K562 (cell line): ENCODE data around the gene NRM. TPM values are rescaled to one million over a fixed set of nuclear protein-coding genes. Genes with fewer than 3 reads are reported as not detected.

Experiments
- CREM ChIP-seq: IDR thresholded peaks from 2 replicates; pipeline ENCODE4 v1.6.1; 2014; ENCODE audit warnings: antibody characterized with exemption, low read depth
- FOSL1 ChIP-seq: fragments of 200-800 bp; sonication (Bioruptor generic); conservative IDR thresholded peaks from 2 replicates; pipeline ENCODE4 v1.6.1; 2016; ENCODE audit warnings: missing genetic modification characterization, missing compliant biosample characterization
- GTF2F1 ChIP-seq: IDR thresholded peaks from 2 replicates; pipeline ENCODE4 v1.6.1; 2011; ENCODE audit warnings: low read depth, low read length, improper control_type of control experiment
- HNRNPL ChIP-seq: fragments of 200-400 bp; formaldehyde crosslinking; IDR thresholded peaks from 2 replicates; pipeline ENCODE4 v1.6.1; 2017; ENCODE audit warnings: low read depth, mild to moderate bottlenecking, low read length
- KDM5B ChIP-seq: fragments of 200-600 bp; sonication (generic); IDR thresholded peaks from 2 replicates; pipeline ENCODE4 v1.6.1; 2012; ENCODE audit warnings: low read depth, mild to moderate bottlenecking, moderate library complexity, low read length, control low read depth, inconsistent platforms; ENCODE audit not compliant: insufficient replicate concordance
- MYNN ChIP-seq, 2 experiments: sonication (generic); formaldehyde crosslinking in 1 of 2; IDR thresholded peaks; 2 replicates each; pipeline versions ENCODE4 v1.5.0 to v1.6.1; 2016 to 2020; ENCODE audit warnings: antibody characterized with exemption in 1 of 2, missing genetic modification reagents in 1 of 2
- NCOR1 ChIP-seq: fragments of 450-650 bp; IDR thresholded peaks from 2 replicates; pipeline ENCODE4 v1.6.1; 2016; ENCODE audit warnings: mild to moderate bottlenecking, moderate library complexity
- NR2C1 ChIP-seq, 2 experiments: fragments of 450-650 bp; IDR thresholded peaks; 2 replicates each; pipeline ENCODE4 v1.6.1; 2017; ENCODE audit warnings: mild to moderate bottlenecking in 2 of 2, antibody characterized with exemption in 1 of 2, inconsistent platforms in 1 of 2, missing compliant biosample characterization in 1 of 2, missing genetic modification characterization in 1 of 2
- POU5F1 ChIP-seq: fragments of 150-350 bp; IDR thresholded peaks from 2 replicates; pipeline ENCODE4 v1.6.1; 2014; ENCODE audit warnings: borderline replicate concordance, low read length, low read depth, mild to moderate bottlenecking; ENCODE audit not compliant: partially characterized antibody
- SAP30 ChIP-seq: fragments of 200-600 bp; sonication (generic); IDR thresholded peaks from 2 replicates; pipeline ENCODE4 v1.6.1; 2012; ENCODE audit warnings: borderline replicate concordance, low read depth, mild to moderate bottlenecking, moderate library complexity, low read length, control low read depth, inconsistent platforms; ENCODE audit not compliant: insufficient read depth, poor library complexity, severe bottlenecking
- SMARCC2 ChIP-seq: fragments of 450-650 bp; IDR thresholded peaks from 2 replicates; pipeline ENCODE4 v1.6.1; 2017; ENCODE audit warnings: antibody characterized with exemption, moderate library complexity, mild to moderate bottlenecking, low read depth
- ZNF263 ChIP-seq: sonication (generic); formaldehyde crosslinking; IDR thresholded peaks from 2 replicates; pipeline ENCODE4 v1.8.0; 2022; ENCODE audit warnings: mild to moderate bottlenecking, missing genetic modification reagents, borderline replicate concordance
- ZNF3 ChIP-seq: fragments of 250-450 bp; sonication (Bioruptor Pico); IDR thresholded peaks from 2 replicates; pipeline ENCODE4 v1.5.0; 2021; ENCODE audit warnings: mild to moderate bottlenecking, moderate library complexity
- ZNF384 ChIP-seq: IDR thresholded peaks from 2 replicates; pipeline ENCODE4 v1.6.1; 2012; ENCODE audit warnings: low read depth, low read length, improper control_type of control experiment
- polyA plus RNA-seq, 8 experiments: library from polyadenylated mRNA; depleted of rRNA in 4 of 8; stranded (reverse) in 5 of 8; unstranded in 3 of 8; fragments of >200 nt; fragmentation: Nextera tagmentation in 2 of 8; fragmentation: Illumina TruSeq in 1 of 8; extraction: Ambion mirVana in 2 of 8; extraction: Trizol in 1 of 8; gene quantifications; 2 replicates each; pipeline versions ENCODE4 v1.2.1 to v1.2.3, GENCODE V29; 2011 to 2014; ENCODE audit warnings: inconsistent platforms in 1 of 8, missing spikeins in 1 of 8
- total RNA-seq, 7 experiments: library from RNA; depleted of rRNA in 6 of 7; stranded (reverse); fragments of >200 nt in 6 of 7; fragmentation: Illumina TruSeq in 2 of 7; extraction: Trizol in 2 of 7; gene quantifications; 2 replicates each; pipeline versions ENCODE4 v1.2.1 to v1.2.3, GENCODE V29; 2011 to 2021; ENCODE audit warnings: low replicate concordance in 1 of 7
- TF ChIP-seq, protein P1 (sequence below): sonication (generic); formaldehyde crosslinking; IDR thresholded peaks from 2 replicates; pipeline ENCODE4 v1.8.0; 2022; ENCODE audit warnings: mild to moderate bottlenecking, missing genetic modification reagents
- TF ChIP-seq, protein P2 (sequence below): fragments of 450-650 bp; formaldehyde crosslinking; IDR thresholded peaks from 2 replicates; pipeline ENCODE4 v1.4.0; 2020; ENCODE audit warnings: mild to moderate bottlenecking, moderate library complexity
- TF ChIP-seq, protein P3 (sequence below): sonication (generic); formaldehyde crosslinking; IDR thresholded peaks from 2 replicates; pipeline ENCODE4 v1.9.0; 2022; ENCODE audit warnings: mild to moderate bottlenecking, missing genetic modification reagents
- TF ChIP-seq, protein P4 (sequence below): fragments of 450-650 bp; IDR thresholded peaks from 2 replicates; pipeline ENCODE4 v1.6.1; 2017; ENCODE audit warnings: antibody characterized with exemption

NRM gene
- total and polyA plus RNA-seq, 9 of the 15 experiments (the other 6 are each of a cell fraction or from before 2014, with no cell fraction given), result 9.7 to 58.2 (median 18.1) TPM

DNA sequence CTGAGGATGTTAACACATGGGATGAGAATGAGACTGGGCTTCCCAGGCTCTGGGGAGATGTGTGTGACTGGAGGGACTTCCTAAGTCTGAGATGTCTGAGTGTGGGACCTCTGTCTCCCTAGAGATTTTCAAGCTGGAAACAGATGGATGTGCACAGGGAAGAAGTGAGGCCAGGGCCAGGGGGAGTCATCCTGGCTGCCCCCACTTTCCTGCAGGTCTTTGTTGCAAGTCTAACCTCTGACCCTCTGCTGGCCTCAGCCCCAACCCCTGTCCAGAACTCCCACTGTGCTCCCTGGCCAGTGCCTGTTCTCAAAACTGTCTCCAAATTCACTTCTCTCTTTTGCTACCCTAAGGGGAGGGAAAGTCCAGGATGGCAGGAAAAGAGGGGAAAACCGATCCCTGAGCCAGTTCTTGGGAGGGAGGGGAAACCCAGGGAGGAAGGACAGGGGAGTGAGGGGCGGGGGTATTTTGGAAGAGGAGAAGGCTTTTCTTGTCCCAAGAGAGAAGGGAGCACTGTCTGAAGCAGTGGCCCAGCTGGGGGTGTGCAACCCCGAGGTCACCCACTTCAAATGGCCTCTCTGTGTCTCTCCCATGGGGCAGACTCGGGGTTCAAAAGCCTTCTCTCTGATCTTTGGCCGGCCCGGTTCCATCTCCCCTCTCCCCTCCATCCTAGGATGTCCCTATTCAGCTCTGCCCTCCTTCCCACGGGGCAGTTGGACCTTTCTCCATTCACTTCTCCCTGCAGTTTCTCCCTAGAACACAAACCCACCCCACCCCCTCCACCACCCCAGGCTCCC is 7.4 kb downstream of the NRM start (continued):
- TF ChIP-seq NR2C1 (IDR thresholded peaks at IDR 0.05), result no peak
- peak; percentile 59 for TF ChIP-seq NR2C1 (tag; IDR thresholded peaks at IDR 0.05)
- TF ChIP-seq HNRNPL, result no peak
- TF ChIP-seq ZNF384, result no peak
- no peak for TF ChIP-seq SMARCC2
- no peak for TF ChIP-seq MYNN (IDR thresholded peaks at IDR 0.05)
- no peak for TF ChIP-seq MYNN (CRISPR knock-in tag; IDR thresholded peaks at IDR 0.05)
- peak; percentile 84 for TF ChIP-seq ZNF263 (CRISPR knock-in tag)
- TF ChIP-seq, protein P1, sequence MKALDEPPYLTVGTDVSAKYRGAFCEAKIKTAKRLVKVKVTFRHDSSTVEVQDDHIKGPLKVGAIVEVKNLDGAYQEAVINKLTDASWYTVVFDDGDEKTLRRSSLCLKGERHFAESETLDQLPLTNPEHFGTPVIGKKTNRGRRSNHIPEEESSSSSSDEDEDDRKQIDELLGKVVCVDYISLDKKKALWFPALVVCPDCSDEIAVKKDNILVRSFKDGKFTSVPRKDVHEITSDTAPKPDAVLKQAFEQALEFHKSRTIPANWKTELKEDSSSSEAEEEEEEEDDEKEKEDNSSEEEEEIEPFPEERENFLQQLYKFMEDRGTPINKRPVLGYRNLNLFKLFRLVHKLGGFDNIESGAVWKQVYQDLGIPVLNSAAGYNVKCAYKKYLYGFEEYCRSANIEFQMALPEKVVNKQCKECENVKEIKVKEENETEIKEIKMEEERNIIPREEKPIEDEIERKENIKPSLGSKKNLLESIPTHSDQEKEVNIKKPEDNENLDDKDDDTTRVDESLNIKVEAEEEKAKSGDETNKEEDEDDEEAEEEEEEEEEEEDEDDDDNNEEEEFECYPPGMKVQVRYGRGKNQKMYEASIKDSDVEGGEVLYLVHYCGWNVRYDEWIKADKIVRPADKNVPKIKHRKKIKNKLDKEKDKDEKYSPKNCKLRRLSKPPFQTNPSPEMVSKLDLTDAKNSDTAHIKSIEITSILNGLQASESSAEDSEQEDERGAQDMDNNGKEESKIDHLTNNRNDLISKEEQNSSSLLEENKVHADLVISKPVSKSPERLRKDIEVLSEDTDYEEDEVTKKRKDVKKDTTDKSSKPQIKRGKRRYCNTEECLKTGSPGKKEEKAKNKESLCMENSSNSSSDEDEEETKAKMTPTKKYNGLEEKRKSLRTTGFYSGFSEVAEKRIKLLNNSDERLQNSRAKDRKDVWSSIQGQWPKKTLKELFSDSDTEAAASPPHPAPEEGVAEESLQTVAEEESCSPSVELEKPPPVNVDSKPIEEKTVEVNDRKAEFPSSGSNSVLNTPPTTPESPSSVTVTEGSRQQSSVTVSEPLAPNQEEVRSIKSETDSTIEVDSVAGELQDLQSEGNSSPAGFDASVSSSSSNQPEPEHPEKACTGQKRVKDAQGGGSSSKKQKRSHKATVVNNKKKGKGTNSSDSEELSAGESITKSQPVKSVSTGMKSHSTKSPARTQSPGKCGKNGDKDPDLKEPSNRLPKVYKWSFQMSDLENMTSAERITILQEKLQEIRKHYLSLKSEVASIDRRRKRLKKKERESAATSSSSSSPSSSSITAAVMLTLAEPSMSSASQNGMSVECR (CRISPR knock-in tag), result peak; percentile 83
- peak; percentile 8 for TF ChIP-seq KDM5B
- TF ChIP-seq, protein P2, sequence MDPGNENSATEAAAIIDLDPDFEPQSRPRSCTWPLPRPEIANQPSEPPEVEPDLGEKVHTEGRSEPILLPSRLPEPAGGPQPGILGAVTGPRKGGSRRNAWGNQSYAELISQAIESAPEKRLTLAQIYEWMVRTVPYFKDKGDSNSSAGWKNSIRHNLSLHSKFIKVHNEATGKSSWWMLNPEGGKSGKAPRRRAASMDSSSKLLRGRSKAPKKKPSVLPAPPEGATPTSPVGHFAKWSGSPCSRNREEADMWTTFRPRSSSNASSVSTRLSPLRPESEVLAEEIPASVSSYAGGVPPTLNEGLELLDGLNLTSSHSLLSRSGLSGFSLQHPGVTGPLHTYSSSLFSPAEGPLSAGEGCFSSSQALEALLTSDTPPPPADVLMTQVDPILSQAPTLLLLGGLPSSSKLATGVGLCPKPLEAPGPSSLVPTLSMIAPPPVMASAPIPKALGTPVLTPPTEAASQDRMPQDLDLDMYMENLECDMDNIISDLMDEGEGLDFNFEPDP, result no peak
- no peak for TF ChIP-seq NCOR1
- TF ChIP-seq, protein P3, sequence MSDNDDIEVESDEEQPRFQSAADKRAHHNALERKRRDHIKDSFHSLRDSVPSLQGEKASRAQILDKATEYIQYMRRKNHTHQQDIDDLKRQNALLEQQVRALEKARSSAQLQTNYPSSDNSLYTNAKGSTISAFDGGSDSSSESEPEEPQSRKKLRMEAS (CRISPR knock-in tag), result peak; percentile 49; the same call in 1 of the 2 replicates
- no peak for TF ChIP-seq CREM
- TF ChIP-seq, protein P4, sequence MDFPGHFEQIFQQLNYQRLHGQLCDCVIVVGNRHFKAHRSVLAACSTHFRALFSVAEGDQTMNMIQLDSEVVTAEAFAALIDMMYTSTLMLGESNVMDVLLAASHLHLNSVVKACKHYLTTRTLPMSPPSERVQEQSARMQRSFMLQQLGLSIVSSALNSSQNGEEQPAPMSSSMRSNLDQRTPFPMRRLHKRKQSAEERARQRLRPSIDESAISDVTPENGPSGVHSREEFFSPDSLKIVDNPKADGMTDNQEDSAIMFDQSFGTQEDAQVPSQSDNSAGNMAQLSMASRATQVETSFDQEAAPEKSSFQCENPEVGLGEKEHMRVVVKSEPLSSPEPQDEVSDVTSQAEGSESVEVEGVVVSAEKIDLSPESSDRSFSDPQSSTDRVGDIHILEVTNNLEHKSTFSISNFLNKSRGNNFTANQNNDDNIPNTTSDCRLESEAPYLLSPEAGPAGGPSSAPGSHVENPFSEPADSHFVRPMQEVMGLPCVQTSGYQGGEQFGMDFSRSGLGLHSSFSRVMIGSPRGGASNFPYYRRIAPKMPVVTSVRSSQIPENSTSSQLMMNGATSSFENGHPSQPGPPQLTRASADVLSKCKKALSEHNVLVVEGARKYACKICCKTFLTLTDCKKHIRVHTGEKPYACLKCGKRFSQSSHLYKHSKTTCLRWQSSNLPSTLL, result no peak
- no peak for TF ChIP-seq SAP30
- TF ChIP-seq GTF2F1, result no peak
- no peak for TF ChIP-seq ZNF3 (CRISPR knock-in tag)
- TF ChIP-seq FOSL1 (tag), result no peak
- no peak for TF ChIP-seq POU5F1
